ENCODE data around the gene HAX1.

GRCh38 chr1:154260127-154260526 lies 12.3 kb upstream of the HAX1 start:
- TF ChIP-seq CTCF (IDR thresholded peaks at IDR 0.05; ENCODE audit: low read depth, low read length) (no peak), POLR2A (IDR thresholded peaks at IDR 0.05; ENCODE audit: extremely low read depth, insufficient read length) (no peak), MYC (IDR thresholded peaks at IDR 0.05; ENCODE audit: low read depth, low read length) (no peak)

Data from NB4 (cell line).